ENCODE results near the gene POLR2M. TPM values are rescaled to one million over a fixed set of nuclear protein-coding genes. Genes with fewer than 3 reads are reported as not detected.
A peak's percentile ranks its signal among the peaks of the same experiment; 100 is the strongest.

The POLR2M gene
- 73.1 TPM for total RNA-seq (2013)
- 10 to 100 TPM; 14.4 to 29.4 (median 26.3) TPM for polyA plus RNA-seq
- 584 and 1,398 TPM in 2 replicates for polyA minus RNA-seq
- 9.4 to 22.5 (median 13.5) reads per million in 11 experiments for total RNA-seq

- Histone ChIP-seq H3K36me3 (replicated peaks in 1 of 2; ENCODE audit: control insufficient read depth in 1 of 2, insufficient read depth in 2 of 2, low read length in 2 of 2) (peaks cover 24 to 30% of the 10 kb centered on the region in 2 donors), H3K4me1 (ENCODE audit: control insufficient read depth in 1 of 2, insufficient read depth in 2 of 2, low read length in 2 of 2) (peaks cover 16 to 20% of the 10 kb centered on the region in 2 donors), H3K79me2 (ENCODE audit: insufficient read depth, low read length) (peaks cover 45% of the 10 kb centered on the region), H3K27ac (ENCODE audit: low read depth in 1 of 2, low read length in 2 of 2) (peak within 1 kb of the TSS; percentile 87 to 96), H3K4me2 (replicated peaks; ENCODE audit: extremely low read depth, low read length, poor library complexity, severe bottlenecking) (peak within 1 kb of the TSS; percentile 97), H4K20me1 (ENCODE audit: insufficient read depth, low read length) (peaks cover 5% of the 10 kb centered on the region), H3K9ac (ENCODE audit: insufficient read depth, low read length, poor library complexity, severe bottlenecking) (peak within 1 kb of the TSS; percentile 98), H3K27me3 (ENCODE audit: control insufficient read depth in 2 of 2, insufficient read depth in 2 of 2, low read length in 2 of 2) (peaks cover 0 to 17% of the 10 kb centered on the region in 2 donors), H3K9me3 (replicated peaks in 1 of 2; ENCODE audit: control insufficient read depth in 1 of 2, insufficient read depth in 1 of 2, low read length in 2 of 2) (no peaks in the 10 kb centered on the region), H2AFZ (ENCODE audit: insufficient read depth, low read depth, low read length, poor library complexity, severe bottlenecking) (peak within 1 kb of the TSS; percentile 88), H3K4me3 (replicated peaks in 1 of 3; ENCODE audit: low read depth in 2 of 3, low read length in 3 of 3) (peak within 1 kb of the TSS; percentile 65 to 98 (median 97))
- intact Hi-C loops (cut with micrococcal nuclease): no loop called here
- Mint-ChIP-seq H3K4me3 (peak within 1 kb of the TSS; percentile 86 to 93), H3K36me3 (peaks cover 25 to 27% of the 10 kb centered on the region in 2 donors), H3K27ac (peak within 1 kb of the TSS; percentile 78 to 96 (median 91)), H3K4me1 (peaks cover 23% of the 10 kb centered on the region), H3K9me3 (peaks cover 0 to 1% (median 0%) of the 10 kb centered on the region in 7 donors), H3K27me3 (ENCODE audit: low read depth in 3 of 3) (peaks cover 3 to 10% (median 6%) of the 10 kb centered on the region in 3 donors)
- under 1% methylated on average over 67 of the region's 70 CpGs for WGBS (ENCODE audit: insufficient coverage)
- TF ChIP-seq CTCF (IDR thresholded peaks at IDR 0.05): no peak
- DNase-seq: peak; percentile 97 to 99 (median 98)
Observed at GRCh38 chr15:57706405-57707209, at the start of gene POLR2M. TSS of gene POLR2M (plus strand) at chr15:57706714. CDS start at chr15:57706843, 129 bp downstream.

GRCh38 chr15:57657619-57658018, 48.9 kb upstream of the POLR2M start:
- no peak overlapping the region for H3K27ac Mint-ChIP-seq
- Histone ChIP-seq H3K27ac (ENCODE audit: low read depth in 1 of 2, low read length in 2 of 2) (no peak overlapping the region), H3K79me2 (ENCODE audit: insufficient read depth, low read length) (no peaks in the 10 kb centered on the region), H3K36me3 (replicated peaks in 1 of 2; ENCODE audit: control insufficient read depth in 1 of 2, insufficient read depth in 2 of 2, low read length in 2 of 2) (no peaks in the 10 kb centered on the region), H3K4me2 (replicated peaks; ENCODE audit: extremely low read depth, low read length, poor library complexity, severe bottlenecking) (no peak overlapping the region), H3K27me3 (ENCODE audit: control insufficient read depth in 2 of 2, insufficient read depth in 2 of 2, low read length in 2 of 2) (no peaks in the 10 kb centered on the region), H3K9me3 (replicated peaks in 1 of 2; ENCODE audit: control insufficient read depth in 1 of 2, insufficient read depth in 1 of 2, low read length in 2 of 2) (no peaks in the 10 kb centered on the region), H3K9ac (ENCODE audit: insufficient read depth, low read length, poor library complexity, severe bottlenecking) (no peak overlapping the region), H3K4me1 (ENCODE audit: control insufficient read depth in 1 of 2, insufficient read depth in 2 of 2, low read length in 2 of 2) (no peaks in the 10 kb centered on the region), H4K20me1 (ENCODE audit: insufficient read depth, low read length) (no peaks in the 10 kb centered on the region), H3K4me3 (replicated peaks in 1 of 3; ENCODE audit: low read depth in 2 of 3, low read length in 3 of 3) (no peak overlapping the region), H2AFZ (ENCODE audit: insufficient read depth, low read depth, low read length, poor library complexity, severe bottlenecking) (no peak overlapping the region)
- no peak for DNase-seq
- peaks cover 1 to 5% (median 2%) of the 10 kb centered on the region in 3 donors for H3K27me3 Mint-ChIP-seq (ENCODE audit: low read depth in 3 of 3)
- TF ChIP-seq CTCF (IDR thresholded peaks at IDR 0.05): no peak
- H3K4me3 Mint-ChIP-seq: no peak overlapping the region
- H3K9me3 Mint-ChIP-seq: no peaks in the 10 kb centered on the region
- no peaks in the 10 kb centered on the region for H3K4me1 Mint-ChIP-seq
- no CpG with 5 or more reads among the region's 1 CpG for WGBS (ENCODE audit: insufficient coverage)
- no peaks in the 10 kb centered on the region for H3K36me3 Mint-ChIP-seq
- intact Hi-C loops (cut with micrococcal nuclease): loop anchor here in 1 of 2 donors (10.0 kb wide), 1 partner anchor 103 kb away; no protein-coding TSS in a partner anchor

Measured in CD14-positive monocyte (primary cell).